Measurements from ENCODE around the gene GTPBP10. TPM values are rescaled to one million over a fixed set of nuclear protein-coding genes. Genes with fewer than 3 reads are reported as not detected.
A peak's percentile ranks its signal among the peaks of the same experiment; 100 is the strongest.

Gene GTPBP10
- total and polyA plus RNA-seq, 2 of the 13 experiments (the other 11 are each of a cell fraction or from before 2014, with no cell fraction given) = 13.3 to 38.7 TPM

- TF ChIP-seq ZNF564 (CRISPR knock-in tag; IDR thresholded peaks at IDR 0.05) (peak; percentile 78; the same call in 1 of the 2 replicates), ZNF280B (CRISPR knock-in tag; IDR thresholded peaks at IDR 0.05; ENCODE audit: borderline replicate concordance) (no peak; the same call in 1 of the 2 replicates), MED13 (CRISPR knock-in tag; IDR thresholded peaks at IDR 0.05) (no peak), ZNF780A (CRISPR knock-in tag; IDR thresholded peaks at IDR 0.05) (no peak), CBFB (CRISPR knock-in tag; IDR thresholded peaks at IDR 0.05) (peak; percentile 47; the same call in 1 of the 2 replicates), GABPA (IDR thresholded peaks at IDR 0.05; ENCODE audit: low read depth, low read length) (peak; percentile 81), GABPA (CRISPR knock-in tag; IDR thresholded peaks at IDR 0.05; ENCODE audit: low read depth) (peak; percentile 96), ZNF263 (CRISPR knock-in tag; IDR thresholded peaks at IDR 0.05) (no peak), DMTF1 (CRISPR knock-in tag; IDR thresholded peaks at IDR 0.05) (0 out of 2 replicates have a peak, but pooled peaks have one; percentile 53), ZNF414 (CRISPR knock-in tag; IDR thresholded peaks at IDR 0.05) (no peak), ZNF33A (CRISPR knock-in tag; IDR thresholded peaks at IDR 0.05; ENCODE audit: borderline replicate concordance) (peak; percentile 97), FOXP4 (CRISPR knock-in tag; IDR thresholded peaks at IDR 0.05) (0 out of 2 replicates have a peak, but pooled peaks have one; percentile 33), HIVEP1 (CRISPR knock-in tag; IDR thresholded peaks at IDR 0.05) (peak; percentile 74; the same call in 1 of the 2 replicates), TFAP4 (IDR thresholded peaks at IDR 0.05; ENCODE audit: borderline replicate concordance, low read depth) (peak; percentile 97), THAP9 (CRISPR knock-in tag; IDR thresholded peaks at IDR 0.05; ENCODE audit: borderline replicate concordance) (peak; percentile 57; the same call in 1 of the 2 replicates), RARA (CRISPR knock-in tag; IDR thresholded peaks at IDR 0.05) (peak; percentile 23; the same call in 1 of the 2 replicates)
Measured at GRCh38 chr7:90403174-90404113, 56.9 kb downstream of the GTPBP10 start, which contains the start of gene CLDN12 (continued).
